D341Med (cell line): ENCODE data around the gene POLR3H.

Experiments
- DNase-seq: peaks from one replicate; pipeline ENCODE4 v3.0.0; 2012; ENCODE audit warnings: low spot score

The POLR3H gene

DNA sequence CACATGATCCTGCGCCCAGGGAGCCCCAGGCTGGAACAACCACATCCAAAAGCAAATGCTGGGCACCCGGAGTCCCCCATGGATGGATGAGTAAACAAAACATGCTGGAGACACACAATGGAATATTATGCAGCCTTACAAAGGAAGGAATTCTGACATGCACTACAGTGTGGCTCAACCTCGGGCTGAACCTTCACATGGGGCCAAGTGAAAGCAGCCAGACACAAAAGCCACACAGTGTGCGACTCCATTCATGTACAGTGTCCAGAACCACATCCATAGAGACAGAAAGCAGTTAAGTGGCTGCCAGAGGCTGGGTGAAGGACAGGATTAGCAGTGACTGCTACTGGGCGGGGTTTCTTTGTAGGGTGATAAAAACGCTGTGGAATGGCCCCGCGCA lies 10.1 kb downstream of the POLR3H start:
- DNase-seq: no peak

DNA sequence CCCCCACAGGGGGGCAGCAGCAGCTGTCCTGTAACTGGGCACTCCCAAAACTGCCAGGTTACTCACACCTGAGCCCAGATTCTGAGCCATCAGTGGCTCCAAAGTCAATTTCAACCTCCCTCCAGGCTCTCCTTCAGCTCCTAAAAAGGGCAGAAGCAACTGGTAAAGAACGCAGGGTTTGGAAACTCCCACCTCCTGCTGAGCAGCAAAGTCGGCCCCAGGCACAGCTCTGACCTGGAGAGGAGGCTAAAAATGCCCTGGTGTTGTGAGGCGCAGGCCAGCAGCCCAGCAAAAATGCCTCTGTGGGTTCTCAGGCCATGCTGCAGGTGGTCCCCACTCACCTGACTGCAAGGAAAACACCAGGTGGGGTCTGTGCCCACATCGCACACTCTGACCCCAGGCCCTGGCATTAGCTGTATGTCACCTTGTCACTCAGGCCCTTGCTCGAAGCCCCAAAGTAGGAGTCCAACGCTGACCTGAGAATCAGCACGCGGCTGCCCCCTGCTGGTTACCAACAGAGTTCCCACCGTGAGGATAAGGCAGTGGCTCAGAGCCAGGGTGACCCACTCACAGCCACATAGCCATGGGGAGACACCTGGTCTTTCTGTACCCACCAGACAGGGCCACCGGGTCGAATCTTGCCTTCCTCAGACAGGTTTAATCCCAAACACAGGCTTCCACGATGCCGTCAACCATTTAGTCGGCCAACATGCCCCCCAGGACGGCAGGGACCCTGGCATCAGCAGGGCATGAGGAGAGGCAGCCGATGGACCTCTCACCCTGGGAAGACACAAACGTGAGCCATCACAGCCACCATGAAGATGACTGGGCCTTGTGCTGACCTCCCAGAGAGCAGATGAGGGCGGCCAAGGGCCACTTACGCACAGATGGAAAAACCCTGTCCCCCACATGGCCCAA lies 11.1 kb downstream of the POLR3H start:
- DNase-seq: peak; percentile 80

- DNase-seq: no peak
Measured at GRCh38 chr22:41531715-41532477, 12.4 kb downstream of the POLR3H start.

DNA sequence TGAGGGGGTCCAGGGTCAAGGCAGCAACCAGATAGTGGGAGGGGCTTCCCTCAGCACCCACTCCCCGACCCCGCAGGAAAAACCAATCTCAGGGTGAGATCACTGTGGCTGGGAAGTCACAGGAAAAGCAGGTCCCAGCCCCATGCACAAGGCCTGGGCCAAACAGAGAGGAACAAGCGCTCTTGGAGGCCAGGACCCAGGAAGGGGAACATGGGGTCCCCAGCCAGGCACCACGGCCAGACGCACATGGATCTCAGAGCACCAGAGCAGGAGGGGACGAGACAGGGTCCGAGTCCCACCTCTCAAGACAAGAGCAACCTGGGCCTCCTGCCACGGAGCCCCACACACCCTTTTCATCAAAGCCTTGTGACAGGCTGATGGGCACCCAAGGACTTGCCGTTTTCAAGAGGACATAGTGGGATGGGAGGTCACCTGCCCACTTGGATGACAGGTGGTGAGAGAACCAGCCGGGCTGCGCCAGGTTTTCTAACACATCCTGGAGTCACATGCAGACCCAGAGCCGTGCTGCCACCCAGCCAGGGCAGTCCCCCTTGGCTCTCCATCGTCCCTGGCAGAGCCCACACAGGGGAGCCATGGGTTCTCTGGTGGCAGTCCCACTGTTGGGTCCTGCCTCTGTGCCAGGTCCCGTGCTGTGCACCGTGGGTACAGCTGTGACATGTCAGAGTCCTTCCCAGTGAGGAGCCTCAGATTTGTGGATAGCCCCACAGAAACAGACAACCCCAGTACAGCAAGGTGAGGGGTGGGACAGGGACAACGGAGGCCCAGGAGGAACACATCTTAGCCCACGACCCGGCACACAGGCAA lies 13.2 kb downstream of the POLR3H start:
- DNase-seq: no peak

DNA sequence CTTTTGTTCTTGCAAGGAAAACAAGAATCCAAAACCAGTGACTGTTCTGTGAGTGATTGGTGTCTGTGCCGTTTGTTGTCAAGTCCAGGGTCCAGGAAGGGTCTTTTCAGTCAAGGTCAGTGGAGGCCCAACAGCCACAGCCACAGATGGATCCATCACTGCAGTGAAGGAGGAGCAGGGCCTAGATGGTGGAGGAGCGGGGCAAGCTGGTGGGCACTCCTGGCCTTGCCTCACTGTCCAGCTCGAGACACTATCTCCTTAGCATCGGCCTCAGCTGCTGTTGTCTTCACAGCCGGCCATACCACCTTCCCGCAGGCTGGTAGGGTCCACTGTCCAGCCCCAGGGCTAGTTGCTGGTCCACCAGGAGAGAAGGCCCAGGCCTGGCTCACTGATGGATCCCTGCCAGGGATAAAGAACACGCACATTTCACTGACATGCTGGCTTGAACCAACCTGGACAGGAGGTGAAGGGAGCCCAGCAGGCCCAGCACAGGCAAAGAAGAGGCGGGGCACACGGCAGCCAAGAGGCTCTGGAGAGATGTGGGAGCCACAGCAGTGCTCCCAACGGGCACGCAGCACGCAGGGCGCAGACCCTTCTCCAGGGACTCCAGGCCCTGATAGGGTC lies 15.2 kb downstream of the POLR3H start:
- no peak for DNase-seq

DNA sequence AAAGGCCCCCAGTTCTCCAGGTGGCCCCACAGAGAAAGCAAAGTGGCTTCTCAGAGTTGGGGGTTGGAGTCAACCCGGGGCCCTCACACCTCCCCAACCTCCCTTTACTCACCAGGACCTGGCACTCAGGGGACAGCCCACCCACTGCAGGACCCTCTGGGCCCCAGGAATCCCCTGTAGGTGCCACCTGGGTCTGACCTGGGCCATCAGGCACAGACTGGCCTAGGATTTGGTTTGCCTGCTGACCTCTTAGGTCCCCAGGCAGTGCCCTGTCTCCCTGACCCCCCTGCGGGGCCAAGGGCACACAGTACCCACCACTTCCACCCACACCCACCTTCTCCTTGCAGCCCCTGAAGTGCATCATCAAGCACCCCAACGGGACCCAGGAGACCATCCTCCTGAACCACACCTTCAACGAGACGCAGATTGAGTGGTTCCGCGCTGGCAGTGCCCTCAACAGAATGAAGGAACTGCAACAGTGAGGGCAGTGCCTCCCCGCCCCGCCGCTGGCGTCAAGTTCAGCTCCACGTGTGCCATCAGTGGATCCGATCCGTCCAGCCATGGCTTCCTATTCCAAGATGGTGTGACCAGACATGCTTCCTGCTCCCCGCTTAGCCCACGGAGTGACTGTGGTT lies 16.0 kb downstream of the POLR3H start:
- no peak for DNase-seq

- DNase-seq: peak; percentile 85
Measured at GRCh38 chr22:41526830-41527799, 17.2 kb downstream of the POLR3H start.

- no peak for DNase-seq
Measured at GRCh38 chr22:41526226-41526829, 17.9 kb downstream of the POLR3H start.

DNA sequence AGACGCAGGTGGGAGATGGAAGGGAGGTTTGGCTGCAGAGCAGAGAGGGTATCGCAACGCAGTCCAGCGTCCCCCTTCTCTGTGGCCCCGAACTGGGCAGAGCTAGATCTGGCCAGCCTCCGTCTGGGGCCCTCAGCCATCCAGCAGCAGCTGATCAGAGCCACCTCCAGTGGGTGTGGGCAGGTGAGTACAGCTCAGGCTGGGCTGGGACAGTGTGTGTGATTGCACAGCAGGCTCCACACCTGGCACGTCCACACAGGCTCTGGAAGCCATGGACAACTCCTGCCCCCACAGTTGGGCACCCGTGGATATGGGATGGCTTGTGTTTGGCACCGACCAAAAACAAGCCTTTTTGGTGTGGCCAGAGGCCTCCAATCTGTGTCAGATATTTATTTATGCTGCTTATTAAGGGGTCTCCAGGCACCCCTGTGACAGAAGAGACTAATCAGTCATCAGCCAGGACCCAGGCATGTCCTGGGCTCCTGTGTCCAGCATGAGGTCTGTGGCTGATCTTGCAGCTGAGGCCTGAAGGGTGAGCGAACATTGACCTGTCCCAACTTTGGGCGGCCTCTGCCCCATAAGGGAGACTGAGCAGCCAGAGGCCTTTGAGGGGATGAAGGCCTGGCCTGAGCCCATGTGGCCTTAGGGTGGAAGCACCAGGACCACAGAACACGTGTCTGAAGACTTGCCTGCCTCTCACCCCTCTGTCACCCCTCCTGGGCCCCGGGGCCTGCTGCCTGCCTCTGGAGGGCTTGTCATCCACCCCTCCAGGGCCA lies 18.6 kb downstream of the POLR3H start:
- DNase-seq: no peak

DNA sequence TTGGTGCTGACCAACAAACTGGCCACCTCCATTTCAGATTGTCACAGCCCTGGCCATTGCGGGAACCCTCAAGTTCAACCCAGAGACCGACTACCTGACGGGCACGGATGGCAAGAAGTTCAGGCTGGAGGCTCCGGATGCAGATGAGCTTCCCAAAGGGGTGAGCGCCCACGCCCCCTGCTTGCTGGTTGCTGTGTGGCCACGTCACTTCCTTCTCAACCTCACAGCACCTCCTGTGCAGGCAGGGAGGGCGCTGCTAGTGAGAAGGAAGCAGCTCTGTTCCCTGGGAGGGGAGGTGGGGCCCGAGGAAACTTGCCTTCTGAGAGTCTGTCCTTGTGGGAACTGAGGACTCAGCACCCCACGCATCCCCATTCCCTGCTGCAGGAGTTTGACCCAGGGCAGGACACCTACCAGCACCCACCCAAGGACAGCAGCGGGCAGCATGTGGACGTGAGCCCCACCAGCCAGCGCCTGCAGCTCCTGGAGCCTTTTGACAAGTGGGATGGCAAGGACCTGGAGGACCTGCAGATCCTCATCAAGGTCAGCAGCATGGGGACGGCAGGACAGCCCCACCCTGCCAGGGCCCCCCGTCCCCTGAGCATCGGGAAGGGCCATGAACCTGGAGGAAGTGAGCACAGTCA lies 19.3 kb downstream of the POLR3H start:
- DNase-seq: no peak

GRCh38 chr22:41524251-41524661 lies 20.0 kb downstream of the POLR3H start:
- no peak for DNase-seq

GRCh38 chr22:41523464-41524221 lies 20.6 kb downstream of the POLR3H start:
- no peak for DNase-seq

- no peak for DNase-seq
Measured at GRCh38 chr22:41522813-41523212, 21.5 kb downstream of the POLR3H start.

DNA sequence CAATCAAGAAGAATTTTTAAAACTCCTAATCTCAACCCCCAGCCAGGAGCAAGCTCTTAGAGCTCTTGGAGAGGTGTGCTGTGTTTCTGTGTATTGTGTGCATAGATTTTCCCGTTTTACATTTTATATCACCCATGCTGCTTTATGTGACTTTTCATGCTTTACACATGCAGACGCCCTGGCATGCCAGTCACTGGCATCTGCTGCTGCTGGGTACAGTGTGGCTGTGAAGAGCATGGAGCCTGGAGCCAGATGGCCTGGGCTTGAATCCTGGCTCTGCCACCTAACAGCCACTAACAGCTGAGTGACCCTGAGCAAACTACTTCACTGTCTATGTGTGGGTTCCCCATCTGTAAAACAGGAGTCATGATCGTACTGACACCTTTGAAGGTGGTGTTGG lies 23.1 kb downstream of the POLR3H start:
- DNase-seq: no peak

DNA sequence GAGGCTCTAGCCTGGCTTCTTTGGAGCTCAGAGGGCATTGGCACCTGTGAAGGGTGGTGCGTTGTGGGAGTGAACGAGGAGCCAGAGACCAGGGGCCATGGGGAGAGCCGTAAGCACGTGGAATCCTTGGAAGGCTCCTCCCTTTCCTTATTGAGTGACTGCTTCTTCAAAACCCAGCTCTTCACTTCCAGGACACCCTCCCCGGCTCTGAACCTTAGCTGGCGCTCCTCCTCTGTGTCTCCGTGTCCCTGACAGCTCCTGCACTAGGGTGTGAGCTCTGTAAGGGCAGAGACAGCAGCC lies 26.3 kb downstream of the POLR3H start:
- DNase-seq: no peak

GRCh38 chr22:41517172-41518047 lies 26.9 kb downstream of the POLR3H start:
- peak; percentile 85 for DNase-seq

DNA sequence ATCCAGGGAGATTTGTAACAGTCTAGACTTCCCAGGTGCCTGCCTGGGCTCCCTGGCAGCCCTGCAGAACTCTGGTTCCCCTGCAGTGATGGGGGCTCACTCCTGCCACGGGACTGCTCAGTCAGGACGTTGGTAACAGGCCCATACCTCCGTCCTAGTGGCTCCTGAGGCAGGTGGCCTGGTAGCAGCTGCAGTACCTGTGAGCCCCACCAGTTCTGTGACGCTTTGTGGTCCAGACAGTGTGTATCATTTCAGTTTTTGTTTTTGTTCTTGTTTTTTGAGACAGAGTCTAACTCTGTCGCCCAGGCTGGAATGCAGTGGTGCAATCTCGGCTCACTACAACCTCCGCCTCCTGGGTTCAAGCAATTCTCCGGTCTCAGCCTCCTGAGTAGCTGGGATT lies 27.8 kb downstream of the POLR3H start:
- no peak for DNase-seq
